ENCODE results near the gene GDI2. TPM values are rescaled to one million over a fixed set of nuclear protein-coding genes. Genes with fewer than 3 reads are reported as not detected.

Gene GDI2
- polyA plus RNA-seq, 1 donor (not counting 4 experiments of a cell fraction or from before 2014, with no cell fraction given) = 293 TPM

GRCh38 chr10:5814110-5815107, 1.2 kb upstream of the GDI2 start:
- no peak for FAIRE-seq
- Histone ChIP-seq H3K9ac (ENCODE audit: control insufficient read depth, extremely low read depth, insufficient read depth, low read length) (peak overlapping the region; percentile 97), H3K4me1 (ENCODE audit: control insufficient read depth, extremely low read depth, insufficient read depth, low read length) (peaks cover 24% of the 10 kb centered on the region), H3K9me1 (ENCODE audit: control insufficient read depth, extremely low read depth, insufficient read depth, low read length) (no peaks in the 10 kb centered on the region), H3K9me3 (ENCODE audit: control insufficient read depth, low read depth, low read length) (no peaks in the 10 kb centered on the region), H3K4me2 (ENCODE audit: control insufficient read depth, extremely low read depth, insufficient read depth, low read depth, low read length) (peak overlapping the region; percentile 99), H3K27ac (ENCODE audit: control insufficient read depth, insufficient read depth, low read length) (peak overlapping the region; percentile 89), H4K20me1 (ENCODE audit: control insufficient read depth, extremely low read depth, insufficient read depth, low read length) (peaks cover 11% of the 10 kb centered on the region), H3K27me3 (ENCODE audit: control insufficient read depth, extremely low read depth, insufficient read depth, low read length) (no peaks in the 10 kb centered on the region), H3K79me2 (ENCODE audit: control insufficient read depth, insufficient read depth, low read length) (peaks cover 42% of the 10 kb centered on the region), H3K36me3 (ENCODE audit: control insufficient read depth in 2 of 2, extremely low read depth in 1 of 2, insufficient read depth in 2 of 2, low read length in 2 of 2) (no peaks in the 10 kb centered on the region), H3K4me3 (ENCODE audit: control insufficient read depth in 2 of 3, extremely low read depth in 1 of 3, insufficient read depth in 2 of 3, low read depth in 1 of 3, low read length in 3 of 3) (peak overlapping the region; percentile 83 to 88 (median 86)), H2AFZ (ENCODE audit: control insufficient read depth, low read length) (peak overlapping the region; percentile 71)
- no peak for TF ChIP-seq CTCF (optimal IDR thresholded peaks at IDR 0.05 in 1 of 3, IDR thresholded peaks at IDR 0.05 in 1 of 3, conservative IDR thresholded peaks at IDR 0.05 in 1 of 3; ENCODE audit: extremely low read depth in 1 of 3, insufficient read depth in 2 of 3, low read length in 3 of 3)
- dilution Hi-C loops (cut with MboI; ENCODE audit: extremely low pct_ligation_motif_present, low sequenced_read_pairs) = no loop called here
- DNase-seq (ENCODE audit: low read depth, low spot score) = no peak

- dilution Hi-C loops (cut with MboI; ENCODE audit: extremely low pct_ligation_motif_present, low sequenced_read_pairs) = no loop called here
- no peaks in the 10 kb centered on the region for H3K9me3 ChIP-seq (ENCODE audit: control insufficient read depth, low read depth, low read length)
- H2AFZ ChIP-seq (ENCODE audit: control insufficient read depth, low read length) = peak overlapping the region; percentile 75
- H3K4me2 ChIP-seq (ENCODE audit: control insufficient read depth, extremely low read depth, insufficient read depth, low read depth, low read length) = peak overlapping the region; percentile 10
- DNase-seq (ENCODE audit: low read depth, low spot score) = no peak
- H3K27me3 ChIP-seq (ENCODE audit: control insufficient read depth, extremely low read depth, insufficient read depth, low read length) = no peaks in the 10 kb centered on the region
- no peak for FAIRE-seq
- peaks cover 0 to 4% of the 10 kb centered on the region in 2 experiments for H3K36me3 ChIP-seq (ENCODE audit: control insufficient read depth in 2 of 2, extremely low read depth in 1 of 2, insufficient read depth in 2 of 2, low read length in 2 of 2)
- peaks cover 16% of the 10 kb centered on the region for H4K20me1 ChIP-seq (ENCODE audit: control insufficient read depth, extremely low read depth, insufficient read depth, low read length)
- TF ChIP-seq EZH2 (IDR thresholded peaks at IDR 0.05; ENCODE audit: low read length) = no peak
- no peak for TF ChIP-seq CTCF (optimal IDR thresholded peaks at IDR 0.05 in 1 of 3, IDR thresholded peaks at IDR 0.05 in 1 of 3, conservative IDR thresholded peaks at IDR 0.05 in 1 of 3; ENCODE audit: extremely low read depth in 1 of 3, insufficient read depth in 2 of 3, low read length in 3 of 3)
- H3K27ac ChIP-seq (ENCODE audit: control insufficient read depth, insufficient read depth, low read length) = peak overlapping the region; percentile 90
- H3K9me1 ChIP-seq (ENCODE audit: control insufficient read depth, extremely low read depth, insufficient read depth, low read length) = no peaks in the 10 kb centered on the region
- H3K4me3 ChIP-seq (ENCODE audit: control insufficient read depth in 2 of 3, extremely low read depth in 1 of 3, insufficient read depth in 2 of 3, low read depth in 1 of 3, low read length in 3 of 3) = peak overlapping the region; percentile 88 to 100 (median 97)
- peak overlapping the region; percentile 97 for H3K9ac ChIP-seq (ENCODE audit: control insufficient read depth, extremely low read depth, insufficient read depth, low read length)
- H3K79me2 ChIP-seq (ENCODE audit: control insufficient read depth, insufficient read depth, low read length) = peaks cover 56% of the 10 kb centered on the region
- H3K4me1 ChIP-seq (ENCODE audit: control insufficient read depth, extremely low read depth, insufficient read depth, low read length) = peaks cover 24% of the 10 kb centered on the region
Measured at GRCh38 chr10:5813091-5813340, 218 bp downstream of the GDI2 start.

Measured in keratinocyte (primary cell).